H1 (cell line): ENCODE data around the gene ATP2C1.

Experiments used
- CBX8 ChIP-seq: fragments of 300-800, 300-1000 bp; sonication (generic); IDR thresholded peaks from 2 replicates; pipeline ENCODE4 v1.7.1; 2016; ENCODE audit warnings: low read depth, low read length, borderline replicate concordance
- EP300 ChIP-seq, 2 experiments: IDR thresholded peaks; 1 replicate in 1 of 2; 2 replicates in 1 of 2; pipeline ENCODE4 v1.6.1; 2011 to 2012; ENCODE audit warnings: low read depth in 2 of 2, low read length in 2 of 2, mild to moderate bottlenecking in 2 of 2, borderline replicate concordance in 1 of 2, inconsistent platforms in 1 of 2, moderate library complexity in 1 of 2
- EZH2 ChIP-seq: fragments of 200-600 bp; sonication (generic); IDR thresholded peaks from 2 replicates; pipeline ENCODE4 v1.7.1; 2012; ENCODE audit warnings: low read depth, mild to moderate bottlenecking, moderate library complexity, low read length, inconsistent platforms; ENCODE audit not compliant: severe bottlenecking
- POLR2A ChIP-seq, 2 experiments: IDR thresholded peaks; 1 replicate in 1 of 2; 2 replicates in 1 of 2; pipeline ENCODE4 v1.6.1; 2011; ENCODE audit warnings: low read depth in 2 of 2, low read length in 2 of 2, mild to moderate bottlenecking in 2 of 2; ENCODE audit errors: control extremely low read depth in 1 of 2
- POLR2AphosphoS5 ChIP-seq: IDR thresholded peaks from 2 replicates; pipeline ENCODE4 v1.6.1; 2011; ENCODE audit warnings: low read depth, low read length
- RAD21 ChIP-seq, 2 experiments: IDR thresholded peaks in 1 of 2; conservative IDR thresholded peaks in 1 of 2; 2 replicates each; pipeline ENCODE4 v1.6.1; 2011; ENCODE audit warnings: low read depth in 2 of 2, low read length in 2 of 2, improper control_type of control experiment in 1 of 2, inconsistent platforms in 1 of 2, mild to moderate bottlenecking in 1 of 2, moderate library complexity in 1 of 2
- SAP30 ChIP-seq: fragments of 300-600 bp; sonication (generic); IDR thresholded peaks from 2 replicates; pipeline ENCODE4 v1.7.1; 2012; ENCODE audit warnings: low read length, moderate library complexity, mild to moderate bottlenecking, inconsistent platforms; ENCODE audit not compliant: insufficient read depth, insufficient replicate concordance
- TF ChIP-seq, protein P1 (sequence below), 3 experiments: IDR thresholded peaks; 1 replicate in 2 of 3; 2 replicates in 1 of 3; pipeline versions ENCODE4 v1.5.1 to v1.6.1; 2011; ENCODE audit warnings: low read length in 3 of 3, mild to moderate bottlenecking in 3 of 3, inconsistent platforms in 2 of 3, low read depth in 1 of 3, moderate library complexity in 1 of 3; ENCODE audit not compliant: insufficient read depth in 1 of 3; ENCODE audit errors: control extremely low read depth in 1 of 3
- TF ChIP-seq, protein P2 (sequence below): IDR thresholded peaks from 2 replicates; pipeline ENCODE4 v1.6.1; 2012; ENCODE audit warnings: inconsistent platforms

DNA sequence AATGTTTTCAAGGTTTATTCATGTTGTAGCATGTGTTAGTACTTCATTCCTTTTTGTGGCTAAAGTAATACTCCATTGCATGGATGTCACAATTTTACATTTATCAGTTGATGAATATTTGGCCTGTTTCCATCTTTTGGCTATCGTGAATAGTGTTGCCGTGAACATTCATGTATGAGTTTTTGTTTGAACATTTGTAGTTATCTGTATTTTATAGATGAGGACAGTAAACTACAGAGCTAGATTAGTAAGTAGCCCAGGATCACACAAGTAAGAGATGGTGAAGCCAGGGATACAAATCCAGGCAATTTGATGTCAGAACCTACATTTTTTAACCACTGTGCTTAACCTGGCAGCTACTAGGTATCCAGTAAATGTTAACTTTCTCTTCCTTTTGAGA lies 69.6 kb downstream of the ATP2C1 start:
- TF ChIP-seq POLR2A (IDR thresholded peaks at IDR 0.05; ENCODE audit: control extremely low read depth in 1 of 2, low read depth in 2 of 2, low read length in 2 of 2) (no peak), SAP30 (no peak), CBX8 (no peak), EP300 (IDR thresholded peaks at IDR 0.05; ENCODE audit: borderline replicate concordance in 1 of 2, low read depth in 2 of 2, low read length in 2 of 2) (no peak), EZH2 (no peak), POLR2AphosphoS5 (no peak), RAD21 (IDR thresholded peaks at IDR 0.05 in 1 of 2, conservative IDR thresholded peaks at IDR 0.05 in 1 of 2; ENCODE audit: low read depth in 2 of 2, low read length in 2 of 2) (no peak)
- TF ChIP-seq, protein P1, sequence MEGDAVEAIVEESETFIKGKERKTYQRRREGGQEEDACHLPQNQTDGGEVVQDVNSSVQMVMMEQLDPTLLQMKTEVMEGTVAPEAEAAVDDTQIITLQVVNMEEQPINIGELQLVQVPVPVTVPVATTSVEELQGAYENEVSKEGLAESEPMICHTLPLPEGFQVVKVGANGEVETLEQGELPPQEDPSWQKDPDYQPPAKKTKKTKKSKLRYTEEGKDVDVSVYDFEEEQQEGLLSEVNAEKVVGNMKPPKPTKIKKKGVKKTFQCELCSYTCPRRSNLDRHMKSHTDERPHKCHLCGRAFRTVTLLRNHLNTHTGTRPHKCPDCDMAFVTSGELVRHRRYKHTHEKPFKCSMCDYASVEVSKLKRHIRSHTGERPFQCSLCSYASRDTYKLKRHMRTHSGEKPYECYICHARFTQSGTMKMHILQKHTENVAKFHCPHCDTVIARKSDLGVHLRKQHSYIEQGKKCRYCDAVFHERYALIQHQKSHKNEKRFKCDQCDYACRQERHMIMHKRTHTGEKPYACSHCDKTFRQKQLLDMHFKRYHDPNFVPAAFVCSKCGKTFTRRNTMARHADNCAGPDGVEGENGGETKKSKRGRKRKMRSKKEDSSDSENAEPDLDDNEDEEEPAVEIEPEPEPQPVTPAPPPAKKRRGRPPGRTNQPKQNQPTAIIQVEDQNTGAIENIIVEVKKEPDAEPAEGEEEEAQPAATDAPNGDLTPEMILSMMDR (IDR thresholded peaks at IDR 0.05; ENCODE audit: control extremely low read depth in 1 of 3, insufficient read depth in 1 of 3, low read depth in 1 of 3, low read length in 3 of 3): no peak
- TF ChIP-seq, protein P2, sequence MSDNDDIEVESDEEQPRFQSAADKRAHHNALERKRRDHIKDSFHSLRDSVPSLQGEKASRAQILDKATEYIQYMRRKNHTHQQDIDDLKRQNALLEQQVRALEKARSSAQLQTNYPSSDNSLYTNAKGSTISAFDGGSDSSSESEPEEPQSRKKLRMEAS: no peak
